Measurements from ENCODE around the gene TGFBI.

- TF ChIP-seq, protein P1, sequence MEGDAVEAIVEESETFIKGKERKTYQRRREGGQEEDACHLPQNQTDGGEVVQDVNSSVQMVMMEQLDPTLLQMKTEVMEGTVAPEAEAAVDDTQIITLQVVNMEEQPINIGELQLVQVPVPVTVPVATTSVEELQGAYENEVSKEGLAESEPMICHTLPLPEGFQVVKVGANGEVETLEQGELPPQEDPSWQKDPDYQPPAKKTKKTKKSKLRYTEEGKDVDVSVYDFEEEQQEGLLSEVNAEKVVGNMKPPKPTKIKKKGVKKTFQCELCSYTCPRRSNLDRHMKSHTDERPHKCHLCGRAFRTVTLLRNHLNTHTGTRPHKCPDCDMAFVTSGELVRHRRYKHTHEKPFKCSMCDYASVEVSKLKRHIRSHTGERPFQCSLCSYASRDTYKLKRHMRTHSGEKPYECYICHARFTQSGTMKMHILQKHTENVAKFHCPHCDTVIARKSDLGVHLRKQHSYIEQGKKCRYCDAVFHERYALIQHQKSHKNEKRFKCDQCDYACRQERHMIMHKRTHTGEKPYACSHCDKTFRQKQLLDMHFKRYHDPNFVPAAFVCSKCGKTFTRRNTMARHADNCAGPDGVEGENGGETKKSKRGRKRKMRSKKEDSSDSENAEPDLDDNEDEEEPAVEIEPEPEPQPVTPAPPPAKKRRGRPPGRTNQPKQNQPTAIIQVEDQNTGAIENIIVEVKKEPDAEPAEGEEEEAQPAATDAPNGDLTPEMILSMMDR (IDR thresholded peaks at IDR 0.05; ENCODE audit: low read depth, low read length, poor library complexity, severe bottlenecking) = no peak
- TF ChIP-seq EZH2phosphoT487 (IDR thresholded peaks at IDR 0.05; ENCODE audit: borderline replicate concordance, low read length) = no peak
Observed at GRCh38 chr5:136099870-136100269, 71.1 kb downstream of the TGFBI start.

All from DOHH2 (cell line).